GM18526 (cell line): ENCODE measurements around the gene ANKS1B.

Experiments used
- POLR2A ChIP-seq: IDR thresholded peaks from 3 replicates; pipeline ENCODE4 v1.6.1; 2011; ENCODE audit not compliant: insufficient read length; ENCODE audit errors: extremely low read depth

ANKS1B gene

GRCh38 chr12:99609455-99610181, 375.1 kb downstream of the ANKS1B start:
- no peak for TF ChIP-seq POLR2A

GRCh38 chr12:99600388-99600787, 384.3 kb downstream of the ANKS1B start:
- TF ChIP-seq POLR2A, result no peak

GRCh38 chr12:99598785-99599184, 386.0 kb downstream of the ANKS1B start:
- no peak for TF ChIP-seq POLR2A

GRCh38 chr12:99596762-99597161, 388.0 kb downstream of the ANKS1B start:
- no peak for TF ChIP-seq POLR2A

- no peak for TF ChIP-seq POLR2A
Measured at GRCh38 chr12:99573980-99574379, 410.8 kb downstream of the ANKS1B start.

- no peak for TF ChIP-seq POLR2A
Measured at GRCh38 chr12:99567072-99567471, 417.7 kb downstream of the ANKS1B start.

- no peak for TF ChIP-seq POLR2A
Measured at GRCh38 chr12:99558109-99558508, 426.6 kb downstream of the ANKS1B start.

- TF ChIP-seq POLR2A, result no peak
Measured at GRCh38 chr12:99553461-99553860, 431.3 kb downstream of the ANKS1B start.

GRCh38 chr12:99552022-99552421, 432.7 kb downstream of the ANKS1B start:
- no peak for TF ChIP-seq POLR2A

GRCh38 chr12:99549651-99550050, 435.1 kb downstream of the ANKS1B start:
- TF ChIP-seq POLR2A, result no peak

- no peak for TF ChIP-seq POLR2A
Measured at GRCh38 chr12:99549196-99549595, 435.5 kb downstream of the ANKS1B start.

GRCh38 chr12:99544457-99544856, 440.3 kb downstream of the ANKS1B start:
- no peak for TF ChIP-seq POLR2A

- TF ChIP-seq POLR2A, result no peak
Measured at GRCh38 chr12:99529966-99530365, 454.8 kb downstream of the ANKS1B start.

- no peak for TF ChIP-seq POLR2A
Measured at GRCh38 chr12:99528478-99528877, 456.3 kb downstream of the ANKS1B start.

GRCh38 chr12:99523853-99524252, 460.9 kb downstream of the ANKS1B start:
- no peak for TF ChIP-seq POLR2A

GRCh38 chr12:99522456-99522855, 462.3 kb downstream of the ANKS1B start:
- TF ChIP-seq POLR2A, result no peak

GRCh38 chr12:99521664-99522063, 463.1 kb downstream of the ANKS1B start:
- no peak for TF ChIP-seq POLR2A
